Inflammatory macrophage (primary cell): ENCODE results near the gene NXNL1.
"Not testable (repeated sequence)": the region's sequence is repeated elsewhere in the genome, so short reads cannot be mapped to it uniquely, and the experiment has no call there.

Experiments used
- DNase-seq, 2 donors: peaks; one replicate each; pipeline ENCODE4 v3.0.0-alpha.2; 2020 to 2022

The NXNL1 gene

GRCh38 chr19:17486545-17487240 is 26.0 kb upstream of the NXNL1 start:
- DNase-seq = no peak

- no peak for DNase-seq
Measured at GRCh38 chr19:17484520-17485185, 23.9 kb upstream of the NXNL1 start.

GRCh38 chr19:17483605-17484002 is 22.9 kb upstream of the NXNL1 start:
- DNase-seq = no peak

GRCh38 chr19:17482877-17483604 is 22.3 kb upstream of the NXNL1 start:
- DNase-seq = peak in 1 of 2 donors; percentile 66

- DNase-seq = no peak
Measured at GRCh38 chr19:17481986-17482385, 21.3 kb upstream of the NXNL1 start.

GRCh38 chr19:17479325-17479791 is 18.6 kb upstream of the NXNL1 start:
- peak; percentile 52 to 82 for DNase-seq

GRCh38 chr19:17475541-17476115 is 14.9 kb upstream of the NXNL1 start:
- DNase-seq = peak; percentile 67 to 86

- DNase-seq = not testable (repeated sequence)
Measured at GRCh38 chr19:17475011-17475540, 14.3 kb upstream of the NXNL1 start.

GRCh38 chr19:17473041-17473440 is 12.3 kb upstream of the NXNL1 start:
- DNase-seq = peak; percentile 83 to 91

- DNase-seq = no peak
Measured at GRCh38 chr19:17471410-17472125, 10.8 kb upstream of the NXNL1 start.

- peak; percentile 99 to 100 for DNase-seq
Measured at GRCh38 chr19:17470068-17470841, 9.5 kb upstream of the NXNL1 start, which contains the start of gene SLC27A1. SLC27A1 (plus strand) TSS chr19:17470524; CDS start chr19:17470541, 17 bp downstream.

- peak; percentile 82 to 93 for DNase-seq
Measured at GRCh38 chr19:17469481-17470067, 8.8 kb upstream of the NXNL1 start.

- no peak for DNase-seq
Measured at GRCh38 chr19:17469092-17469480, 8.4 kb upstream of the NXNL1 start.

GRCh38 chr19:17468302-17469091 is 7.8 kb upstream of the NXNL1 start:
- no peak for DNase-seq

GRCh38 chr19:17467471-17468301 is 7.0 kb upstream of the NXNL1 start:
- DNase-seq = no peak

- DNase-seq = no peak
Measured at GRCh38 chr19:17466487-17466850, 5.7 kb upstream of the NXNL1 start.

GRCh38 chr19:17458970-17459369 is 1.8 kb downstream of the NXNL1 start:
- DNase-seq = no peak

GRCh38 chr19:17457616-17458015 is 3.1 kb downstream of the NXNL1 start:
- DNase-seq = no peak

GRCh38 chr19:17456127-17456526 is 4.6 kb downstream of the NXNL1 start:
- no peak for DNase-seq
